H9 (cell line): ENCODE measurements around the gene LRTM2. TPM values are rescaled to one million over a fixed set of nuclear protein-coding genes. Genes with fewer than 3 reads are reported as not detected.

ENCODE experiments used
- DNase-seq: peaks from one replicate; pipeline ENCODE4 v3.0.0-alpha.2; 2017
- H2AFZ ChIP-seq: one replicate; pipeline ENCODE4 v1.6.1; 2013; ENCODE audit warnings: mild to moderate bottlenecking, low read length, control low read depth, moderate library complexity
- H2AK5ac ChIP-seq: 2 replicates; pipeline ENCODE4 v1.6.1; 2013; ENCODE audit warnings: low read length, control low read depth, mixed read lengths; ENCODE audit not compliant: insufficient read length
- H2BK120ac ChIP-seq: one replicate; pipeline ENCODE4 v1.6.1; 2013; ENCODE audit warnings: low read depth, mild to moderate bottlenecking, low read length, control low read depth, inconsistent platforms; ENCODE audit not compliant: poor library complexity, severe bottlenecking
- H2BK12ac ChIP-seq: 2 replicates; pipeline ENCODE4 v1.6.1; 2013; ENCODE audit warnings: low read length, control low read depth, mixed read lengths, low read depth; ENCODE audit not compliant: insufficient read length
- H2BK15ac ChIP-seq: 2 replicates; pipeline ENCODE4 v1.6.1; 2013; ENCODE audit warnings: low read depth, low read length, control low read depth
- H2BK20ac ChIP-seq: one replicate; pipeline ENCODE4 v1.6.1; 2013; ENCODE audit warnings: low read depth, mild to moderate bottlenecking, low read length, control low read depth, inconsistent platforms; ENCODE audit not compliant: poor library complexity, severe bottlenecking
- H2BK5ac ChIP-seq: 2 replicates; pipeline ENCODE4 v1.6.1; 2013; ENCODE audit warnings: low read length, control low read depth, mixed read lengths; ENCODE audit not compliant: insufficient read length
- H3K14ac ChIP-seq: 2 replicates; pipeline ENCODE4 v1.6.1; 2013; ENCODE audit warnings: low read length, control low read depth; ENCODE audit not compliant: insufficient read depth
- H3K18ac ChIP-seq: 2 replicates; pipeline ENCODE4 v1.6.1; 2013; ENCODE audit warnings: low read depth, mild to moderate bottlenecking, mixed read lengths, low read length, control low read depth; ENCODE audit not compliant: insufficient read length
- H3K23ac ChIP-seq: 2 replicates; pipeline ENCODE4 v1.6.1; 2013; ENCODE audit warnings: low read length, control low read depth, mixed read lengths, low read depth; ENCODE audit not compliant: insufficient read length
- H3K23me2 ChIP-seq: 2 replicates; pipeline ENCODE4 v1.6.1; 2013; ENCODE audit warnings: low read depth, mild to moderate bottlenecking, mixed read lengths, low read length, control low read depth; ENCODE audit not compliant: insufficient read length, poor library complexity, severe bottlenecking
- H3K27ac ChIP-seq: 2 replicates; pipeline ENCODE4 v1.5.1; 2013; ENCODE audit warnings: low read length, control low read depth, mixed read lengths, low read depth; ENCODE audit not compliant: insufficient read length
- H3K27me3 ChIP-seq: 2 replicates; pipeline ENCODE4 v1.6.1; 2013; ENCODE audit warnings: low read length, control low read depth, inconsistent platforms; ENCODE audit not compliant: insufficient read depth
- H3K4ac ChIP-seq: 2 replicates; pipeline ENCODE4 v1.6.1; 2013; ENCODE audit warnings: low read depth, mild to moderate bottlenecking, control low read depth, inconsistent platforms, low read length, moderate library complexity
- H3K4me1 ChIP-seq: 2 replicates; pipeline ENCODE4 v1.6.1; 2013; ENCODE audit warnings: low read length, control low read depth, inconsistent platforms; ENCODE audit not compliant: insufficient read depth
- H3K4me2 ChIP-seq: 2 replicates; pipeline ENCODE4 v1.6.1; 2013; ENCODE audit warnings: low read length, control low read depth, mixed read lengths; ENCODE audit not compliant: insufficient read length, insufficient read depth
- H3K56ac ChIP-seq: 2 replicates; pipeline ENCODE4 v1.6.1; 2013; ENCODE audit warnings: low read depth, mild to moderate bottlenecking, mixed read lengths, low read length, control low read depth; ENCODE audit not compliant: insufficient read length
- H3K79me1 ChIP-seq: 2 replicates; pipeline ENCODE4 v1.6.1; 2013; ENCODE audit warnings: low read depth, mild to moderate bottlenecking, moderate library complexity, low read length, control low read depth, inconsistent platforms; ENCODE audit not compliant: insufficient read depth, poor library complexity, severe bottlenecking
- H3K79me2 ChIP-seq: 2 replicates; pipeline ENCODE4 v1.6.1; 2013; ENCODE audit warnings: low read length, control low read depth, inconsistent platforms; ENCODE audit not compliant: insufficient read depth
- H3K9ac ChIP-seq: 2 replicates; pipeline ENCODE4 v1.6.1; 2013; ENCODE audit warnings: low read length, control low read depth, mixed read lengths; ENCODE audit not compliant: insufficient read length; ENCODE audit errors: extremely low read depth
- H3K9me3 ChIP-seq: one replicate; pipeline ENCODE4 v1.6.1; 2013; ENCODE audit warnings: low read depth, low read length, inconsistent platforms; ENCODE audit not compliant: control insufficient read depth
- H3T11ph ChIP-seq: one replicate; pipeline ENCODE4 v1.6.1; 2013; ENCODE audit warnings: mild to moderate bottlenecking, low read length, control low read depth, inconsistent platforms
- H4K20me1 ChIP-seq: one replicate; pipeline ENCODE4 v1.6.1; 2013; ENCODE audit not compliant: control insufficient read depth, insufficient read length, insufficient read depth
- H4K5ac ChIP-seq: 2 replicates; pipeline ENCODE4 v1.6.1; 2013; ENCODE audit warnings: low read depth, mild to moderate bottlenecking, mixed read lengths, low read length, control low read depth; ENCODE audit not compliant: insufficient read length
- H4K8ac ChIP-seq: replicated peaks from 2 replicates; pipeline ENCODE4 v1.6.1; 2013; ENCODE audit warnings: low read length, control low read depth, mixed read lengths, low read depth; ENCODE audit not compliant: insufficient read length
- H4K91ac ChIP-seq: 2 replicates; pipeline ENCODE4 v1.6.1; 2013; ENCODE audit warnings: low read depth, mild to moderate bottlenecking, moderate library complexity, mixed read lengths, low read length, control low read depth; ENCODE audit not compliant: insufficient read length
- H3K27ac Mint-ChIP-seq, 3 experiments: 2 replicates in 2 of 3; 3 replicates in 1 of 3; pipeline ENCODE4 v1.8.0; 2020 to 2021; ENCODE audit warnings: mixed read lengths in 3 of 3, mild to moderate bottlenecking in 1 of 3, moderate library complexity in 1 of 3
- H3K27me3 Mint-ChIP-seq: 2 replicates; pipeline ENCODE4 v1.8.0; 2021; ENCODE audit warnings: low read depth, mild to moderate bottlenecking, moderate library complexity, mixed read lengths
- H3K36me3 Mint-ChIP-seq, 3 experiments: 2 replicates in 2 of 3; 3 replicates in 1 of 3; pipeline ENCODE4 v1.8.0; 2020 to 2021; ENCODE audit warnings: low read depth in 3 of 3, mixed read lengths in 3 of 3; ENCODE audit not compliant: insufficient read depth in 1 of 3
- H3K4me1 Mint-ChIP-seq, 2 experiments: 2 replicates each; pipeline ENCODE4 v1.8.0; 2020; ENCODE audit warnings: mixed read lengths in 2 of 2
- H3K4me3 Mint-ChIP-seq, 2 experiments: 2 replicates in 1 of 2; 3 replicates in 1 of 2; pipeline ENCODE4 v1.8.0; 2020 to 2021; ENCODE audit warnings: mild to moderate bottlenecking in 2 of 2, mixed read lengths in 2 of 2, moderate library complexity in 1 of 2
- H3K9me3 Mint-ChIP-seq, 2 experiments: 2 replicates in 1 of 2; 3 replicates in 1 of 2; pipeline ENCODE4 v1.8.0; 2020; ENCODE audit warnings: mild to moderate bottlenecking in 2 of 2, mixed read lengths in 2 of 2, moderate library complexity in 1 of 2
- CTCF ChIP-seq: fragments of 200-600 bp; sonication (generic); conservative IDR thresholded peaks from 3 replicates; pipeline ENCODE4 v1.8.0; 2021; ENCODE audit warnings: antibody characterized with exemption, mild to moderate bottlenecking
- WGBS: extraction: QIAGEN DNeasy Blood & Tissue Kit; methylation state at CpG from one replicate; pipeline ENCODE4 v1.1.7; 2013; ENCODE audit warnings: missing lambda C conversion rate, low lambda C conversion rate, mixed read lengths; ENCODE audit not compliant: insufficient read length; ENCODE audit errors: extremely low coverage; 5-methylcytosine and 5-hydroxymethylcytosine counted together
- total RNA-seq: library from RNA; stranded (reverse); gene quantifications from 2 replicates; pipeline ENCODE4 v1.2.1, GENCODE V29; 2021

Gene LRTM2
- total RNA-seq, 1 experiment from 2014 or later: not detected

GRCh38 chr12:1846421-1847405 lies 26.3 kb downstream of the LRTM2 start:
- no peak overlapping the region for H3K56ac ChIP-seq
- no peak overlapping the region for H3K9ac ChIP-seq
- no peak overlapping the region for H4K5ac ChIP-seq
- no peak overlapping the region for H3K27ac ChIP-seq
- Mint-ChIP-seq H3K27me3 (peaks cover 11% of the 10 kb centered on the region), H3K36me3 (no peaks in the 10 kb centered on the region), H3K4me1 (peaks cover 15 to 42% of the 10 kb centered on the region in 2 experiments), H3K4me3 (no peak overlapping the region; a peak in 1 of 5 replicates), H3K27ac (no peak overlapping the region), H3K9me3 (no peaks in the 10 kb centered on the region)
- no peak overlapping the region for H3K23ac ChIP-seq
- H3K4ac ChIP-seq: no peak overlapping the region
- H2BK120ac ChIP-seq: no peak overlapping the region
- H3K79me1 ChIP-seq: no peaks in the 10 kb centered on the region
- H4K91ac ChIP-seq: no peak overlapping the region
- no peak overlapping the region for H3K18ac ChIP-seq
- H2BK20ac ChIP-seq: no peak overlapping the region
- H3K79me2 ChIP-seq: no peaks in the 10 kb centered on the region
- DNase-seq: peak; percentile 26
- H3K23me2 ChIP-seq: no peaks in the 10 kb centered on the region
- peaks cover 9% of the 10 kb centered on the region; the same call in 1 of the 2 replicates for H3K4me1 ChIP-seq
- no peak overlapping the region for H2AK5ac ChIP-seq
- no peak overlapping the region for H4K8ac ChIP-seq
- no peak overlapping the region for H3T11ph ChIP-seq
- H3K14ac ChIP-seq: peak overlapping the region; percentile 4; the same call in 1 of the 2 replicates
- H3K9me3 ChIP-seq: no peaks in the 10 kb centered on the region
- H2AFZ ChIP-seq: no peak overlapping the region
- TF ChIP-seq CTCF: no peak
- no peak overlapping the region for H2BK5ac ChIP-seq
- no peaks in the 10 kb centered on the region for H4K20me1 ChIP-seq
- no peak overlapping the region for H3K4me2 ChIP-seq
- no peaks in the 10 kb centered on the region for H3K27me3 ChIP-seq
- no peak overlapping the region for H2BK15ac ChIP-seq
- H2BK12ac ChIP-seq: no peak overlapping the region
- no CpG with 5 or more reads among the region's 24 CpGs for WGBS
